ENCODE results near the gene SHC3. TPM values are rescaled to one million over a fixed set of nuclear protein-coding genes. Genes with fewer than 3 reads are reported as not detected.

Gene SHC3
- polyA plus RNA-seq, 1 experiment: 1.3 TPM

DNA sequence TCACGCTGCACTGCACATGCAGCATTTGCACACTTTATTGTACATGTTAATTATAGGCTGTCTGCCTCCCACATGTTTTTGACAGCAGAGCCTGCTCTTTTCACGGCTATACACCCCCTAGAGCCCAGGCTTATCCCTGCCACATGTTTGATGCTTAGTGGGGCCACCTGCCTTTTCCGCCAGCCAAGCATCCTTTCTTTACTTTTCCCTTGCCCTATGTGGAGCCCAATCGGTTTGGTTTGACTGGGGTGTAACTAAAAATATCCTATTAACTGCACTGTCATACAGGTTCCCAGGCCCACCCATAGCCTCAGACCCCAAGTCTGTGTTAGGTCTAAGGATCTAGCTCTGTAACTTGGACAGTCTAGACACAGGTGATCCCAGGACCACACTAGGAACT is 206.2 kb downstream of the SHC3 start:
- ChIA-PET CTCF (no interaction called here), POLR2A (no interaction called here)
- Histone ChIP-seq H3K27me3 (ENCODE audit: control insufficient read depth, insufficient read depth, low read length) (no peaks in the 10 kb centered on the region; the same call in none of the 2 replicates), H3K36me3 (ENCODE audit: control insufficient read depth, insufficient read depth, low read length) (no peaks in the 10 kb centered on the region), H3K4me3 (ENCODE audit: low read depth, low read length) (no peak overlapping the region)
- DNase-seq (ENCODE audit: low read depth): no peak
- no peak for TF ChIP-seq CTCF (IDR thresholded peaks at IDR 0.05; ENCODE audit: insufficient read depth, low read depth, low read length)

GRCh38 chr9:88971131-88971960 is 207.3 kb downstream of the SHC3 start:
- no peak for DNase-seq (ENCODE audit: low read depth)
- no peak overlapping the region for H3K4me3 ChIP-seq (ENCODE audit: low read depth, low read length)
- ChIA-PET POLR2A (no interaction called here), CTCF (no interaction called here)
- H3K36me3 ChIP-seq (ENCODE audit: control insufficient read depth, insufficient read depth, low read length): no peaks in the 10 kb centered on the region
- TF ChIP-seq CTCF (IDR thresholded peaks at IDR 0.05; ENCODE audit: insufficient read depth, low read depth, low read length): no peak
- peaks cover 1% of the 10 kb centered on the region for H3K27me3 ChIP-seq (ENCODE audit: control insufficient read depth, insufficient read depth, low read length)

DNA sequence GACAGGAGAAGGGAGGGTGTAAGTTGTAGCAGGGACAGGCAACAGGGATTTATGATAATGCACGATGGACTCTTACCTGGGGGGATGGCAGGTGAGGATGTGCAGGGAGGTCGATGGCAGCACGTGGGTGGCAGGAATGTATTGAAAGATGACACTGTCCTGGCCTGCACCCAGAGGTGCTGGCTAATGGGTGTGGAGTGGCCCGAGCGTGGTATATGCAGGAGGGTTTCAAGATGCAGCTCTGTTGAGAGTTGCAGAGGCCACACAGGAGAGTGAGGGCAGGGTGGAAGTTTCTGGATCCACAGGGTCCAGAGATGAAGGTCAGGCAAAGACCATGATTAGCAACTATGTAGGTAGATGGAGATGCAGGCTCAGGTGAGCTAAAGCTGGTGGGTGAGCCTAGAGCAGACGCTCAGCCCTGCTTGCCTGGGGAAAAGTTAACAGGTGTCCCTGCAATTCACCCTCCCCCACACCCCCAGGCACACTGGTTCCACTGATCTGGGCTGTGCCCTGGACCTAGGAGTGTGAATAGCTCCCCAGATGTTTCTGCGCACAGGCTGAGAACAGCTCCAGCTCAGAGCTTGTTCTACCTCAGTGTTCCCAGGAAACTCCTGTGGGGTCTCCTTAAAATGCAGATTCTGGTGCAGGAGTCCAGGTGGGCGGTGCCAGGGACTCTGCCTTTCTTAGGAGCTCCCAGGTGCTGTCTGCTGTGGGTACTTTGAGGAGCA is 208.8 kb downstream of the SHC3 start:
- no peaks in the 10 kb centered on the region for H3K36me3 ChIP-seq (ENCODE audit: control insufficient read depth, insufficient read depth, low read length)
- TF ChIP-seq CTCF (IDR thresholded peaks at IDR 0.05; ENCODE audit: insufficient read depth, low read depth, low read length): no peak
- CTCF ChIA-PET: interaction anchor here (0.8 kb wide), 1 partner anchor 16 kb away, joined by 3 read pairs; no protein-coding TSS in a partner anchor
- H3K4me3 ChIP-seq (ENCODE audit: low read depth, low read length): no peak overlapping the region
- POLR2A ChIA-PET: interaction anchor here (0.8 kb wide), 1 partner anchor 11 kb away, joined by 6 read pairs; no protein-coding TSS in a partner anchor
- H3K27me3 ChIP-seq (ENCODE audit: control insufficient read depth, insufficient read depth, low read length): peaks cover 1% of the 10 kb centered on the region
- DNase-seq (ENCODE audit: low read depth): no peak

DNA sequence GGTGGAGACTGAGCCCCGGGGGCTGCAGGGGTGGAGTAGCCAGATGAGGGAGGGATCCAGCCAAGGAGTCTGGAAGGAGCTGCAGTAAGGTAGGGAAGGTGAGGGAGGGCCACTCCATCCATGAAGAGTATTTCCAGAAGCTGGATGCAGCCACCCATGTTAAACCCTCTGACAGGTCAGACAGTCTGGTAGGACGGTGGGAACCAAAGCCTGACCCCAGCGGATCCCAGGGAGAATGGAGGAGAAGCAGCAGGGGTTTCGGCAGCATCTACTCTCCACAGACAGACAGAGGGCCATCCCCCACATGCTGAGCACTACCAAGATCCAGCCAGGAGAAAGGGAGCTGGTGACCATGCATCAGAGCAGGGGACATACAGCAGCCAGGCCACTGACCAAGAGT is 209.8 kb downstream of the SHC3 start:
- no peak for TF ChIP-seq CTCF (IDR thresholded peaks at IDR 0.05; ENCODE audit: insufficient read depth, low read depth, low read length)
- Histone ChIP-seq H3K4me3 (ENCODE audit: low read depth, low read length) (no peak overlapping the region), H3K27me3 (ENCODE audit: control insufficient read depth, insufficient read depth, low read length) (peaks cover 1% of the 10 kb centered on the region), H3K36me3 (ENCODE audit: control insufficient read depth, insufficient read depth, low read length) (no peaks in the 10 kb centered on the region)
- DNase-seq (ENCODE audit: low read depth): no peak
- ChIA-PET POLR2A (no interaction called here), CTCF (interaction anchor here (0.6 to 0.8 kb wide), 2 partner anchors 15 to 549 kb away, joined by 3 read pairs; no protein-coding TSS in a partner anchor)

Data from BJ (cell line).